NCI-H146 (cell line): ENCODE data around the gene RNF40.

Experiments
- DNase-seq: peaks from one replicate; lab custom pipeline; 2025; lab: John Stamatoyannopoulos, UW

RNF40 gene

GRCh38 chr16:30740364-30741251 is 21.5 kb upstream of the RNF40 start:
- no peak for DNase-seq

- DNase-seq: no peak
These were observed 20.6 kb upstream of the RNF40 start for GRCh38 chr16:30741461-30741914.

GRCh38 chr16:30743716-30744115 is 18.4 kb upstream of the RNF40 start:
- no peak for DNase-seq

- no peak for DNase-seq
These were observed 17.9 kb upstream of the RNF40 start for GRCh38 chr16:30744183-30744582.

- DNase-seq: no peak
These were observed 17.0 kb upstream of the RNF40 start for GRCh38 chr16:30745082-30745481.

GRCh38 chr16:30746638-30747175 is 15.4 kb upstream of the RNF40 start:
- no peak for DNase-seq

- no peak for DNase-seq
These were observed 14.8 kb upstream of the RNF40 start for GRCh38 chr16:30747331-30747730.

- peak; percentile 99 for DNase-seq
These were observed 14.1 kb upstream of the RNF40 start, which contains the start of gene PHKG2 for GRCh38 chr16:30747799-30748633. TSS of gene PHKG2 (plus strand) at chr16:30748425. CDS start at chr16:30748821, 396 bp downstream.

GRCh38 chr16:30748634-30749445 is 13.3 kb upstream of the RNF40 start:
- DNase-seq: peak; percentile 48

- DNase-seq: no peak
These were observed 11.9 kb upstream of the RNF40 start for GRCh38 chr16:30750201-30750600.

GRCh38 chr16:30750876-30751465 is 11.2 kb upstream of the RNF40 start:
- DNase-seq: no peak

- DNase-seq: no peak
These were observed 8.5 kb upstream of the RNF40 start for GRCh38 chr16:30753596-30753995.

- DNase-seq: no peak
These were observed 6.0 kb upstream of the RNF40 start for GRCh38 chr16:30755955-30756780.

- no peak for DNase-seq
These were observed 5.4 kb upstream of the RNF40 start for GRCh38 chr16:30756781-30757100.

GRCh38 chr16:30757316-30757715 is 4.8 kb upstream of the RNF40 start:
- DNase-seq: no peak

GRCh38 chr16:30758988-30759491 is 3.1 kb upstream of the RNF40 start:
- no peak for DNase-seq

GRCh38 chr16:30760001-30760559 is 2.0 kb upstream of the RNF40 start:
- DNase-seq: no peak

- DNase-seq: no peak
These were observed 1.3 kb upstream of the RNF40 start for GRCh38 chr16:30760577-30761426.

- peak; percentile 81 for DNase-seq
These were observed 645 bp upstream of the RNF40 start for GRCh38 chr16:30761427-30761927.
